Tibial nerve (tissue), 4 donors: ENCODE data around the gene SIN3A.

ENCODE experiments used
- CTCF ChIP-seq, 5 experiments: fragments of 200-600 bp in 3 of 5; fragments of 450-650 bp in 2 of 5; sonication (generic) in 3 of 5; IDR thresholded peaks; one replicate each; pipeline ENCODE4 v1.5.1; 2016 to 2019; ENCODE audit warnings: antibody characterized with exemption in 5 of 5, mild to moderate bottlenecking in 3 of 5, moderate library complexity in 2 of 5
- EP300 ChIP-seq, 2 donors: sonication (generic); formaldehyde crosslinking; IDR thresholded peaks; one replicate each; pipeline ENCODE4 v1.6.1; 2017; ENCODE audit warnings: antibody characterized with exemption in 2 of 2, mild to moderate bottlenecking in 1 of 2

- TF ChIP-seq CTCF (IDR thresholded peaks at IDR 0.05) (no peak), EP300 (IDR thresholded peaks at IDR 0.05) (no peak)
Measured at GRCh38 chr15:75355369-75355768, 96.1 kb downstream of the SIN3A start.
